Loucy (cell line): Measurements from ENCODE around the gene LIX1.

Source experiments
- EZH2phosphoT487 ChIP-seq: fragments of 200-600 bp; IDR thresholded peaks from 2 replicates; pipeline ENCODE4 v1.6.1; 2018; ENCODE audit warnings: antibody characterized with exemption, mild to moderate bottlenecking, moderate library complexity, borderline replicate concordance
- TF ChIP-seq, protein P1 (sequence below): fragments of 200-600 bp; sonication (generic); conservative IDR thresholded peaks from 2 replicates; pipeline ENCODE4 v1.5.1; 2014; ENCODE audit warnings: mild to moderate bottlenecking, antibody characterized with exemption, low read length

DNA sequence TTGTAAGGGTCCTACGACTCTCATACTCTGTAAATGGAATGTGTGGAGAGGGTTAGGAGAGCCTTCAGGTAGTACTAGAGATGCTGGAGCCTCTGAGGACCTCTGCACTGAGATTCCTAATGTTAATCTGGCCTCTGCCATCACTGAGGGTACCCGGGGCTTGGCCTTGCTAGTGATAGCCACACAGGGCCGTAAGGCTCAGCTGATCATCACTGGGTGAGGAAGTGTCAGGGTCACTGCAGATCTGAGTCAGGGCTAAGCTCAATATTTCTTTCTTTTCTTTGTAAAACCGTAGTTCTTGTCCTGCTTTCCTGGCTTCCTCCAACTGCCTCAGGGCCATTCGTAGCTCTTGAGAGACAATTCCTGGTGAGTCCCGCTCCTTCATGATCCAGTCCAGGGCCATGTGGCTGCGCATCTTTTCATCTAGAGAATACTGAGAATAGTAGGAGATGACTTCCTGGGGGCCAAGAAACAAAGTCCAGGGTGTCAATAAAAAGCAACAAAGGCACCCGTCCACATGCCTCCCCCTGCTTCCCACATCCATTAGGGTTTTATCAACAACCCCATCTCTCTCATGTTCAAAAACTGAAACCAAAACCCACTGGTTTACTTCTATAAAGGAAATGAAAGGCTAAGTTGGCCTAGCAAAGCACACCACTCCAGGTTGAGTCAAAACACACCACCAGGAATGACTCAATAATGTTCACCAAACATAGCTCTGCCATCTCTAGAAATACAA, 47.7 kb downstream of the LIX1 start:
- TF ChIP-seq, protein P1, sequence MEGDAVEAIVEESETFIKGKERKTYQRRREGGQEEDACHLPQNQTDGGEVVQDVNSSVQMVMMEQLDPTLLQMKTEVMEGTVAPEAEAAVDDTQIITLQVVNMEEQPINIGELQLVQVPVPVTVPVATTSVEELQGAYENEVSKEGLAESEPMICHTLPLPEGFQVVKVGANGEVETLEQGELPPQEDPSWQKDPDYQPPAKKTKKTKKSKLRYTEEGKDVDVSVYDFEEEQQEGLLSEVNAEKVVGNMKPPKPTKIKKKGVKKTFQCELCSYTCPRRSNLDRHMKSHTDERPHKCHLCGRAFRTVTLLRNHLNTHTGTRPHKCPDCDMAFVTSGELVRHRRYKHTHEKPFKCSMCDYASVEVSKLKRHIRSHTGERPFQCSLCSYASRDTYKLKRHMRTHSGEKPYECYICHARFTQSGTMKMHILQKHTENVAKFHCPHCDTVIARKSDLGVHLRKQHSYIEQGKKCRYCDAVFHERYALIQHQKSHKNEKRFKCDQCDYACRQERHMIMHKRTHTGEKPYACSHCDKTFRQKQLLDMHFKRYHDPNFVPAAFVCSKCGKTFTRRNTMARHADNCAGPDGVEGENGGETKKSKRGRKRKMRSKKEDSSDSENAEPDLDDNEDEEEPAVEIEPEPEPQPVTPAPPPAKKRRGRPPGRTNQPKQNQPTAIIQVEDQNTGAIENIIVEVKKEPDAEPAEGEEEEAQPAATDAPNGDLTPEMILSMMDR: no peak
- TF ChIP-seq EZH2phosphoT487: no peak
